ENCODE measurements around the gene CPVL. TPM values are rescaled to one million over a fixed set of nuclear protein-coding genes. Genes with fewer than 3 reads are reported as not detected.

Gene CPVL
- total and polyA plus RNA-seq, 2 of the 4 experiments (the other 2 are of a cell fraction), result not detected

GRCh38 chr7:28977881-28978280, 168.5 kb downstream of the CPVL start:
- H2BK5ac ChIP-seq (ENCODE audit: low read depth, low read length, poor library complexity, severe bottlenecking), result no peak overlapping the region
- ATAC-seq (ENCODE audit: low read depth) (no peak), DNase-seq (no peak)
- H2BK20ac ChIP-seq (ENCODE audit: low read depth, low read length), result no peak overlapping the region
- no peak for TF ChIP-seq RCOR1 (IDR thresholded peaks at IDR 0.05; ENCODE audit: insufficient replicate concordance, low read length)
- no peak for TF ChIP-seq RAD21 (IDR thresholded peaks at IDR 0.05; ENCODE audit: low read length)
- no peak for TF ChIP-seq RFX5 (IDR thresholded peaks at IDR 0.05; ENCODE audit: low read depth, low read length)
- TF ChIP-seq NFE2L2 (IDR thresholded peaks at IDR 0.05; ENCODE audit: low read depth, low read length), result no peak
- TF ChIP-seq SMC3 (IDR thresholded peaks at IDR 0.05; ENCODE audit: low read depth, low read length), result no peak
- TF ChIP-seq POLR2A (IDR thresholded peaks at IDR 0.05; ENCODE audit: low read depth, low read length), result no peak
- TF ChIP-seq CHD1 (IDR thresholded peaks at IDR 0.05; ENCODE audit: low read depth, low read length), result no peak
- no peak overlapping the region for H4K5ac ChIP-seq (ENCODE audit: low read depth, low read length)
- BruUV-seq (replicated peaks), result no TSS peak
- no peak overlapping the region for H2AFZ ChIP-seq (replicated peaks; ENCODE audit: low read length, poor library complexity)
- in situ Hi-C loops (cut with MboI; ENCODE audit: low sequenced_read_pairs) (no loop called here), dilution Hi-C loops (cut with HindIII; ENCODE audit: low sequenced_read_pairs, unreplicated experiment) (no loop called here), intact Hi-C loops (cut with micrococcal nuclease) (no loop called here)
- H2BK15ac ChIP-seq (ENCODE audit: low read depth, low read length), result no peak overlapping the region
- no peak overlapping the region for H4K8ac ChIP-seq (ENCODE audit: low read depth in 2 of 2, low read length in 2 of 2)
- no peak overlapping the region for H3K4me2 ChIP-seq (ENCODE audit: low read depth, low read length)
- no peak overlapping the region for H3K9ac ChIP-seq (ENCODE audit: low read depth, low read length)
- H3K56ac ChIP-seq (ENCODE audit: extremely low read depth, insufficient read depth, low read length), result no peak overlapping the region
- H3K79me1 ChIP-seq (ENCODE audit: low read depth in 1 of 2, low read length in 2 of 2), result no peaks in the 10 kb centered on the region
- H3K4ac ChIP-seq (ENCODE audit: low read depth, low read length), result no peak overlapping the region
- WGBS, 2 experiments (ENCODE audit: extremely low coverage in 2 of 2, insufficient read length in 1 of 2), result no CpG with 5 or more reads among the region's 1 CpG
- H3K9me1 ChIP-seq (ENCODE audit: insufficient read depth, low read length), result no peaks in the 10 kb centered on the region
- ChIA-PET CTCF (no interaction called here), POLR2A (ENCODE audit: unreplicated experiment) (no interaction called here)
- no peak overlapping the region for H2AK5ac ChIP-seq (ENCODE audit: low read depth, low read length)
- no peak overlapping the region for H2AK9ac ChIP-seq (replicated peaks; ENCODE audit: low read depth, low read length, poor library complexity)
- no peak overlapping the region for H3K23ac ChIP-seq (ENCODE audit: low read depth, low read length)
- H3K14ac ChIP-seq (replicated peaks; ENCODE audit: low read depth, low read length), result no peak overlapping the region
- no peak overlapping the region for H3K4me3 ChIP-seq (ENCODE audit: insufficient read depth, low read depth, low read length)
- no peaks in the 10 kb centered on the region for H3K4me1 ChIP-seq (ENCODE audit: control insufficient read depth, insufficient read depth, low read length)
- H3K27me3 ChIP-seq (ENCODE audit: control insufficient read depth, insufficient read depth, low read length), result peaks cover 1% of the 10 kb centered on the region; the same call in 1 of the 2 replicates
- no peak overlapping the region for H4K91ac ChIP-seq (ENCODE audit: insufficient read depth, low read depth, low read length)
- no peaks in the 10 kb centered on the region for H3K36me3 ChIP-seq (ENCODE audit: control insufficient read depth, insufficient read depth, low read length)
- H3K27ac ChIP-seq (ENCODE audit: insufficient read depth, low read length), result no peak overlapping the region
- no peak overlapping the region for H3K18ac ChIP-seq (ENCODE audit: low read depth, low read length)
- H2BK120ac ChIP-seq (ENCODE audit: low read depth, low read length), result no peak overlapping the region
- H4K20me1 ChIP-seq (ENCODE audit: insufficient read depth, low read length), result no peaks in the 10 kb centered on the region
- H3K9me3 ChIP-seq (ENCODE audit: control insufficient read depth, insufficient read depth, low read length), result 0 out of 2 replicates have a peak, but pooled peaks cover 4% of the 10 kb centered on the region

All from IMR-90 (cell line).